ENCODE data around the gene GCHFR. TPM values are rescaled to one million over a fixed set of nuclear protein-coding genes. Genes with fewer than 3 reads are reported as not detected.

Gene GCHFR
- total RNA-seq, 1 experiment from 2014 or later, result 1.5 TPM

DNA sequence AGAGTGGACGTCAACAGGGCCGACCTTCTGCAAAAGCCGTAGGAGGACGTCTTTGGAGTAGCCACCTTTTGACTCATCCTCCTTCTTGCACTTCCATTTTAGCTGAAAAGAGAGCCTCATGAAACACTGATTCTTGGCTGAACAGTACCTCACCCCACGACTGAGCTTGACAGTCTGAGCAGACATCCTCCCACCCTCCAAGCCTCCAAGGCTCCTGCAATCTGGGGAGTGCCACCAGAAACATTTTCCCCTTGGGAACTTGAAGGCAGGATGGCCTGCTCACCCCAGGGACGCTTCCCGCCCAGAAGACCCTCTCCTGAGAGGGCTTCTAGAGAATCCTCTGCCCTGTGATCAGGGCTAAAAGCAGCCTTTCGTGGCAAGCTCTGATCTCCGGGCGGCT, 11.1 kb downstream of the GCHFR start:
- ChIA-PET RAD21 (ENCODE audit: low non-redundant PET in 1 of 2, low total read pairs in 2 of 2, uncharacterized antibody in 2 of 2, unreplicated experiment in 2 of 2) (no interaction called here), POLR2A (no interaction called here), CTCF (no interaction called here)
- Histone ChIP-seq H3K79me2 (ENCODE audit: insufficient read depth, low read length) (no peaks in the 10 kb centered on the region), H3K4me2 (ENCODE audit: low read length) (no peak overlapping the region), H3K9me3 (ENCODE audit: control insufficient read depth in 1 of 2, insufficient read depth in 1 of 2, low read depth in 1 of 2, low read length in 2 of 2) (no peaks in the 10 kb centered on the region), H3K27me3 (ENCODE audit: insufficient read depth, low read length) (no peaks in the 10 kb centered on the region), H3K27ac (ENCODE audit: low read depth, low read length) (no peak overlapping the region), H2AFZ (ENCODE audit: low read depth, low read length, poor library complexity, severe bottlenecking) (no peak overlapping the region), H3K9me2 (ENCODE audit: insufficient read depth) (no peaks in the 10 kb centered on the region), H3K4me3 (replicated peaks in 1 of 2; ENCODE audit: low read depth in 1 of 2, low read length in 2 of 2) (no peak overlapping the region), H3K9ac (ENCODE audit: low read length) (no peak overlapping the region), H4K20me1 (ENCODE audit: insufficient read depth) (no peaks in the 10 kb centered on the region), H3K36me3 (ENCODE audit: control insufficient read depth in 1 of 2, insufficient read depth in 2 of 2, low read length in 2 of 2) (peaks cover 10 to 21% of the 10 kb centered on the region in 2 experiments; a peak in 3 of 4 replicates), H3K4me1 (ENCODE audit: control insufficient read depth in 1 of 2, insufficient read depth in 2 of 2, low read length in 2 of 2) (peaks cover 8 to 21% of the 10 kb centered on the region in 2 experiments)
- TF ChIP-seq FOSL1 (IDR thresholded peaks at IDR 0.05; ENCODE audit: low read depth) (no peak), SRF (IDR thresholded peaks at IDR 0.05; ENCODE audit: low read depth) (no peak), ZNF274 (IDR thresholded peaks at IDR 0.05; ENCODE audit: low read depth, low read length) (no peak), POLR2A (IDR thresholded peaks at IDR 0.05; ENCODE audit: borderline replicate concordance, extremely low read depth, insufficient read depth, insufficient read length) (no peak), ELF1 (IDR thresholded peaks at IDR 0.05; ENCODE audit: borderline replicate concordance, low read depth) (no peak), POLR2AphosphoS5 (IDR thresholded peaks at IDR 0.05; ENCODE audit: low read depth, low read length) (no peak), TCF7L2 (IDR thresholded peaks at IDR 0.05; ENCODE audit: borderline replicate concordance, extremely low read depth, insufficient read depth, insufficient read length) (no peak)
- TF ChIP-seq, protein P1, sequence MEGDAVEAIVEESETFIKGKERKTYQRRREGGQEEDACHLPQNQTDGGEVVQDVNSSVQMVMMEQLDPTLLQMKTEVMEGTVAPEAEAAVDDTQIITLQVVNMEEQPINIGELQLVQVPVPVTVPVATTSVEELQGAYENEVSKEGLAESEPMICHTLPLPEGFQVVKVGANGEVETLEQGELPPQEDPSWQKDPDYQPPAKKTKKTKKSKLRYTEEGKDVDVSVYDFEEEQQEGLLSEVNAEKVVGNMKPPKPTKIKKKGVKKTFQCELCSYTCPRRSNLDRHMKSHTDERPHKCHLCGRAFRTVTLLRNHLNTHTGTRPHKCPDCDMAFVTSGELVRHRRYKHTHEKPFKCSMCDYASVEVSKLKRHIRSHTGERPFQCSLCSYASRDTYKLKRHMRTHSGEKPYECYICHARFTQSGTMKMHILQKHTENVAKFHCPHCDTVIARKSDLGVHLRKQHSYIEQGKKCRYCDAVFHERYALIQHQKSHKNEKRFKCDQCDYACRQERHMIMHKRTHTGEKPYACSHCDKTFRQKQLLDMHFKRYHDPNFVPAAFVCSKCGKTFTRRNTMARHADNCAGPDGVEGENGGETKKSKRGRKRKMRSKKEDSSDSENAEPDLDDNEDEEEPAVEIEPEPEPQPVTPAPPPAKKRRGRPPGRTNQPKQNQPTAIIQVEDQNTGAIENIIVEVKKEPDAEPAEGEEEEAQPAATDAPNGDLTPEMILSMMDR (IDR thresholded peaks at IDR 0.05 in 2 of 3, conservative IDR thresholded peaks at IDR 0.05 in 1 of 3; ENCODE audit: borderline replicate concordance in 1 of 3, insufficient read depth in 1 of 3, low read depth in 2 of 3, low read length in 2 of 3), result no peak
- TF ChIP-seq, protein P2, sequence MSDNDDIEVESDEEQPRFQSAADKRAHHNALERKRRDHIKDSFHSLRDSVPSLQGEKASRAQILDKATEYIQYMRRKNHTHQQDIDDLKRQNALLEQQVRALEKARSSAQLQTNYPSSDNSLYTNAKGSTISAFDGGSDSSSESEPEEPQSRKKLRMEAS (IDR thresholded peaks at IDR 0.05), result no peak
- ATAC-seq (no peak), DNase-seq (ENCODE audit: low read depth, low spot score) (no peak)
- BruUV-seq (replicated peaks), result no TSS peak
- intact Hi-C loops (cut with micrococcal nuclease), result no loop called here

Data from HCT116 (cell line).